ELR (cell line): ENCODE data around the gene ASXL2.
"Not testable (repeated sequence)": the region's sequence is repeated elsewhere in the genome, so short reads cannot be mapped to it uniquely, and the experiment has no call there.

Experiments used
- DNase-seq: peaks from one replicate; pipeline ENCODE4 v3.0.0-alpha.2; 2015; ENCODE audit warnings: low read depth

The ASXL2 gene

GRCh38 chr2:25878361-25879132 lies at the start of gene ASXL2:
TSS of gene ASXL2 (minus strand) at chr2:25878487. CDS start at chr2:25878222, 265 bp downstream.
- DNase-seq: peak; percentile 95

- DNase-seq: no peak
Measured at GRCh38 chr2:25926984-25927756, 48.9 kb upstream of the ASXL2 start.

- DNase-seq: no peak
Measured at GRCh38 chr2:25922501-25922900, 44.2 kb upstream of the ASXL2 start.

- DNase-seq: no peak
Measured at GRCh38 chr2:25920786-25921415, 42.6 kb upstream of the ASXL2 start.

- DNase-seq: peak; percentile 74
Measured at GRCh38 chr2:25920336-25920735, 42.0 kb upstream of the ASXL2 start.

- no peak for DNase-seq
Measured at GRCh38 chr2:25917832-25918231, 39.5 kb upstream of the ASXL2 start.

GRCh38 chr2:25917411-25917810 lies 39.1 kb upstream of the ASXL2 start:
- peak; percentile 20 for DNase-seq

- not testable (repeated sequence) for DNase-seq
Measured at GRCh38 chr2:25915944-25916772, 37.9 kb upstream of the ASXL2 start.

GRCh38 chr2:25915411-25915810 lies 37.1 kb upstream of the ASXL2 start:
- DNase-seq: not testable (repeated sequence)

GRCh38 chr2:25913696-25913973 lies 35.3 kb upstream of the ASXL2 start:
- not testable (repeated sequence) for DNase-seq

- peak; percentile 47 for DNase-seq
Measured at GRCh38 chr2:25912851-25913695, 34.8 kb upstream of the ASXL2 start.

- not testable (repeated sequence) for DNase-seq
Measured at GRCh38 chr2:25909574-25909973, 31.3 kb upstream of the ASXL2 start.

- DNase-seq: no peak
Measured at GRCh38 chr2:25905126-25905525, 26.8 kb upstream of the ASXL2 start.

GRCh38 chr2:25903216-25903776 lies 25.0 kb upstream of the ASXL2 start:
- peak; percentile 32 for DNase-seq

GRCh38 chr2:25899404-25899970 lies 21.2 kb upstream of the ASXL2 start:
- DNase-seq: no peak

GRCh38 chr2:25897506-25897905 lies 19.2 kb upstream of the ASXL2 start:
- DNase-seq: no peak

- DNase-seq: not testable (repeated sequence)
Measured at GRCh38 chr2:25896308-25896707, 18.0 kb upstream of the ASXL2 start.

GRCh38 chr2:25895610-25896009 lies 17.3 kb upstream of the ASXL2 start:
- no peak for DNase-seq

- no peak for DNase-seq
Measured at GRCh38 chr2:25895018-25895417, 16.7 kb upstream of the ASXL2 start.

GRCh38 chr2:25894135-25894830 lies 16.0 kb upstream of the ASXL2 start:
- DNase-seq: no peak
